Ishikawa (cell line): Measurements from ENCODE around the gene LRRC17.

Source experiments
- CEBPB ChIP-seq: IDR thresholded peaks from 2 replicates; pipeline ENCODE4 v1.6.1; 2012
- FOXM1 ChIP-seq: IDR thresholded peaks from 2 replicates; pipeline ENCODE4 v1.6.1; 2012; ENCODE audit warnings: low read depth, borderline replicate concordance
- RAD21 ChIP-seq: IDR thresholded peaks from 2 replicates; pipeline ENCODE4 v1.6.1; 2012; ENCODE audit warnings: low read depth
- REST ChIP-seq: IDR thresholded peaks from 2 replicates; pipeline ENCODE4 v1.6.1; 2012; ENCODE audit warnings: low read depth, mild to moderate bottlenecking
- YY1 ChIP-seq: IDR thresholded peaks from 2 replicates; pipeline ENCODE4 v1.6.1; 2012; ENCODE audit warnings: low read depth

GRCh38 chr7:102951839-102952238, 39.0 kb downstream of the LRRC17 start:
- TF ChIP-seq FOXM1, result no peak
- TF ChIP-seq REST, result no peak
- TF ChIP-seq CEBPB, result no peak
- TF ChIP-seq YY1, result no peak
- TF ChIP-seq RAD21, result no peak
